ENCODE data around the gene FBXL3. TPM values are rescaled to one million over a fixed set of nuclear protein-coding genes. Genes with fewer than 3 reads are reported as not detected.

FBXL3 gene
- total RNA-seq, 1 donor from 2014 or later: 27.5 TPM

DNA sequence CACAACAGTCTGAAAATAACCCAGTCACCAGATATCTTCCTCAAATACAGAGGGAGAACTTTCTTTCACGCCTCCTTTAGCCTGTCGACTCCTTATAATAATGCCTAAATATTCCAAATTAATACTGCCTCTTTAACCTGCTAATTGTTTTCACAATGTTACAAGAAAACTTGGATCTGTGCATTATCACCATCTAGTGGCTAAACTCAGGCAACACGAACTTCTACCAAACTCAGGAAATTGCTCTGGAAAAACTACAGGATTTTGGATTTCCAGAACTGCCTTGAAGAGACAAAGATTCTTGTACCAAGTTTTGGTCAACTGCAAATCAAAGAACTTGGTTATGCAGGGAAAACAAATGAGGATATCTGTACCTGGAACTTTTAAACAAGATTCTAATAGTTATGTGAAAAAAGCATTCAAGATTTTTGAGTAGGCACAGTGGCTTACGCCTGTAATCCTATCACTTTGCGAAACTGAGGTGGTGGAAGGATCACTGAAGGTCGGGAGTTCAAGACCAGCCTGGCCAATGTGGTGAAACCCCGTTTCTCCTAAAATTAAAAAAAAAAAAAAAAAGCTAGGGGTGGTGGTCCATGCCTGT is 24.3 kb downstream of the FBXL3 start:
- Mint-ChIP-seq H3K27me3 (ENCODE audit: unreplicated experiment) (no peaks in the 10 kb centered on the region), H3K4me3 (ENCODE audit: unreplicated experiment) (no peak overlapping the region), H3K36me3 (ENCODE audit: low read depth, unreplicated experiment) (peaks cover 8% of the 10 kb centered on the region), H3K9me3 (ENCODE audit: unreplicated experiment) (no peaks in the 10 kb centered on the region), H3K4me1 (ENCODE audit: unreplicated experiment) (no peaks in the 10 kb centered on the region), H3K27ac (ENCODE audit: unreplicated experiment) (no peak overlapping the region)
- TF ChIP-seq, protein P1, sequence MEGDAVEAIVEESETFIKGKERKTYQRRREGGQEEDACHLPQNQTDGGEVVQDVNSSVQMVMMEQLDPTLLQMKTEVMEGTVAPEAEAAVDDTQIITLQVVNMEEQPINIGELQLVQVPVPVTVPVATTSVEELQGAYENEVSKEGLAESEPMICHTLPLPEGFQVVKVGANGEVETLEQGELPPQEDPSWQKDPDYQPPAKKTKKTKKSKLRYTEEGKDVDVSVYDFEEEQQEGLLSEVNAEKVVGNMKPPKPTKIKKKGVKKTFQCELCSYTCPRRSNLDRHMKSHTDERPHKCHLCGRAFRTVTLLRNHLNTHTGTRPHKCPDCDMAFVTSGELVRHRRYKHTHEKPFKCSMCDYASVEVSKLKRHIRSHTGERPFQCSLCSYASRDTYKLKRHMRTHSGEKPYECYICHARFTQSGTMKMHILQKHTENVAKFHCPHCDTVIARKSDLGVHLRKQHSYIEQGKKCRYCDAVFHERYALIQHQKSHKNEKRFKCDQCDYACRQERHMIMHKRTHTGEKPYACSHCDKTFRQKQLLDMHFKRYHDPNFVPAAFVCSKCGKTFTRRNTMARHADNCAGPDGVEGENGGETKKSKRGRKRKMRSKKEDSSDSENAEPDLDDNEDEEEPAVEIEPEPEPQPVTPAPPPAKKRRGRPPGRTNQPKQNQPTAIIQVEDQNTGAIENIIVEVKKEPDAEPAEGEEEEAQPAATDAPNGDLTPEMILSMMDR (IDR thresholded peaks at IDR 0.05; ENCODE audit: unreplicated experiment): peak; percentile 69
- no peak for DNase-seq (ENCODE audit: low spot score)

DNA sequence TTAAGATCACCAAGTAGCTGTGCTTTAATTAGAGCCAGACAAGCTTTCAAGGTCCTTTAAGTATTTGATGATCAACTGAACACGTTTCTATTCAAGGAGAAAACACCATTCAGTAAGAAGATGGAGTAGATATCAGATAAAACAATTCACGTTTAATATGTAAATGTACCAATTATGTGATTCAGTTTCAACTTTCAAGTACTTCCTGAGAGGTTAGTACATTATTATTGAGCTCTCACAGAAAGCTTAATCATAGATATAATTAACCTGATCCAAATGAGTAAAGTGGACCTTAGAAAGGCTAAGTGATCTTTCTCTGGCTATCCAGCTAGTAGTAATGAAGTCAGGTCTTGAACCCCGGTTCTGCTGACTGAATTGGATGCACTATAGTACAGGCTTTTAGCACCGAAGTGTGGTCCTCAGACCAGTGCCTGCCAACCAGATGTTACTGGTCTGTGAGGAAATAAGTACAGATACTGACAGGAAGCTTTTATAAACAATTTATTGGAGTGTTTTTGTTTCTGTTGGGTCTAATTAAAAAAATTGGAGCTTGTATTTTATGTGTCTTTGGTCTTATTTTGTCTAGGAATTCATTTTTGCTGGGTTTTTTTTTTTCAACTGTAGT is 24.9 kb downstream of the FBXL3 start:
- no peaks in the 10 kb centered on the region for H3K27me3 Mint-ChIP-seq (ENCODE audit: unreplicated experiment)
- TF ChIP-seq, protein P1 (IDR thresholded peaks at IDR 0.05; ENCODE audit: unreplicated experiment): no peak
- peaks cover 8% of the 10 kb centered on the region for H3K36me3 Mint-ChIP-seq (ENCODE audit: low read depth, unreplicated experiment)
- no peaks in the 10 kb centered on the region for H3K4me1 Mint-ChIP-seq (ENCODE audit: unreplicated experiment)
- no peaks in the 10 kb centered on the region for H3K9me3 Mint-ChIP-seq (ENCODE audit: unreplicated experiment)
- no peak overlapping the region for H3K4me3 Mint-ChIP-seq (ENCODE audit: unreplicated experiment)
- H3K27ac Mint-ChIP-seq (ENCODE audit: unreplicated experiment): peak overlapping the region; percentile 2
- DNase-seq (ENCODE audit: low spot score): no peak

DNA sequence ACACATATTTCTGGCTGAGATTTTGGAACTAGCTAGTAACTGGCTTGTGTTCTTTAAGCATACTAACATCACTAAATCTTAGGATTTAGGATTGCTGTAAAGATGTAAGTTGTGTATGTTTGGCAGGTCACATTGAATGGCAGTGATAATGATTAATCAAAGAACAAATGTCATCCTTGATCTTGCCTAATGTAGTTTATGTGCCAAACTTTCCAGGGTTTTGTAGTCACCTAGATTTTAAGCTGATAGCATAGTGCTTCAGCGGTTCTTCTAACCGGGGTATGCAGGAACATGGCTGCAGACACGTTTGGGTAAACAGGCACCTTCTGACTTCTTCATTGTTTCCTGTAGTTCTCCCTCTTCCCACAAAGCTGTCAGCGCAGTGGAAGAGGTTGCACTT is 25.4 kb downstream of the FBXL3 start:
- Mint-ChIP-seq H3K9me3 (ENCODE audit: unreplicated experiment) (no peaks in the 10 kb centered on the region), H3K27me3 (ENCODE audit: unreplicated experiment) (no peaks in the 10 kb centered on the region), H3K36me3 (ENCODE audit: low read depth, unreplicated experiment) (peaks cover 8% of the 10 kb centered on the region), H3K27ac (ENCODE audit: unreplicated experiment) (peak overlapping the region; percentile 2), H3K4me3 (ENCODE audit: unreplicated experiment) (no peak overlapping the region), H3K4me1 (ENCODE audit: unreplicated experiment) (no peaks in the 10 kb centered on the region)
- no peak for DNase-seq (ENCODE audit: low spot score)
- TF ChIP-seq, protein P1 (IDR thresholded peaks at IDR 0.05; ENCODE audit: unreplicated experiment): no peak

GRCh38 chr13:77000475-77000874 is 26.5 kb downstream of the FBXL3 start:
- Mint-ChIP-seq H3K36me3 (ENCODE audit: low read depth, unreplicated experiment) (peaks cover 8% of the 10 kb centered on the region), H3K4me3 (ENCODE audit: unreplicated experiment) (no peak overlapping the region), H3K27ac (ENCODE audit: unreplicated experiment) (no peak overlapping the region), H3K27me3 (ENCODE audit: unreplicated experiment) (no peaks in the 10 kb centered on the region), H3K9me3 (ENCODE audit: unreplicated experiment) (no peaks in the 10 kb centered on the region), H3K4me1 (ENCODE audit: unreplicated experiment) (no peaks in the 10 kb centered on the region)
- no peak for DNase-seq (ENCODE audit: low spot score)
- TF ChIP-seq, protein P1 (IDR thresholded peaks at IDR 0.05; ENCODE audit: unreplicated experiment): no peak

DNA sequence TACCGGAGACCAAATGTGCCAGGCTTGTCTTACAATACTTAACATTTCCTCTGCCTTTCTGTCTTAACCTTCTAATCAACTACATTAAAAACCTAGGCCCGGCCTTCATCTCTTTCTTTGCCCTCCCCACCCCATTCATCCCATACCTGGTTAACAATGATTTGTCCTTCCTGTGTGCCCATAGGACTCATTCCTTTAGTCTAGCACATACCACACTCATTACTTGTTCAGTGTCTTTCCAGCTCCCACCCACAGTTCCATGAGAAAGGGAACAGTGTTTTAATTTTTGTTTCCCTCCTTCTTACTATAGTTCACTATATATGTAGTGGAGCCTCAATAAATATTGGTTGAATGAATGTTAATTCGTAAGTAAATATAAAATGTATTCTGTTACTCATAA is 32.7 kb downstream of the FBXL3 start:
- no peak for DNase-seq (ENCODE audit: low spot score)
- Mint-ChIP-seq H3K27me3 (ENCODE audit: unreplicated experiment) (no peaks in the 10 kb centered on the region), H3K4me3 (ENCODE audit: unreplicated experiment) (no peak overlapping the region), H3K9me3 (ENCODE audit: unreplicated experiment) (no peaks in the 10 kb centered on the region), H3K27ac (ENCODE audit: unreplicated experiment) (no peak overlapping the region), H3K36me3 (ENCODE audit: low read depth, unreplicated experiment) (no peaks in the 10 kb centered on the region), H3K4me1 (ENCODE audit: unreplicated experiment) (peaks cover 12% of the 10 kb centered on the region)
- TF ChIP-seq, protein P1 (IDR thresholded peaks at IDR 0.05; ENCODE audit: unreplicated experiment): no peak
